RWPE1 (cell line): Measurements from ENCODE around the gene BPHL.

Experiments used
- CTCF ChIA-PET: fragments of 350-600 bp; sonication (Branson Sonifier 250); formaldehyde crosslinking; extraction: SDS; loops from one replicate; lab custom pipeline; 2021; lab: Yijun Ruan, JAX
- POLR2A ChIA-PET: fragments of 400-600 bp; formaldehyde crosslinking; extraction: SDS; loops from one replicate; lab custom pipeline; 2020; ENCODE audit warnings: antibody characterized with exemption; ENCODE audit not compliant: low non-redundant PET; lab: Yijun Ruan, JAX
- DNase-seq: peaks from one replicate; pipeline ENCODE4 v3.0.0; 2012; ENCODE audit warnings: low spot score
- H3K27ac ChIP-seq: fragments of 450-650 bp; 2 replicates; pipeline ENCODE4 v1.5.1; 2017
- TF ChIP-seq, protein P1 (sequence below): fragments of 450-650 bp; conservative IDR thresholded peaks from 2 replicates; pipeline ENCODE4 v1.5.1; 2017; ENCODE audit warnings: low read depth, mild to moderate bottlenecking

The BPHL gene

DNA sequence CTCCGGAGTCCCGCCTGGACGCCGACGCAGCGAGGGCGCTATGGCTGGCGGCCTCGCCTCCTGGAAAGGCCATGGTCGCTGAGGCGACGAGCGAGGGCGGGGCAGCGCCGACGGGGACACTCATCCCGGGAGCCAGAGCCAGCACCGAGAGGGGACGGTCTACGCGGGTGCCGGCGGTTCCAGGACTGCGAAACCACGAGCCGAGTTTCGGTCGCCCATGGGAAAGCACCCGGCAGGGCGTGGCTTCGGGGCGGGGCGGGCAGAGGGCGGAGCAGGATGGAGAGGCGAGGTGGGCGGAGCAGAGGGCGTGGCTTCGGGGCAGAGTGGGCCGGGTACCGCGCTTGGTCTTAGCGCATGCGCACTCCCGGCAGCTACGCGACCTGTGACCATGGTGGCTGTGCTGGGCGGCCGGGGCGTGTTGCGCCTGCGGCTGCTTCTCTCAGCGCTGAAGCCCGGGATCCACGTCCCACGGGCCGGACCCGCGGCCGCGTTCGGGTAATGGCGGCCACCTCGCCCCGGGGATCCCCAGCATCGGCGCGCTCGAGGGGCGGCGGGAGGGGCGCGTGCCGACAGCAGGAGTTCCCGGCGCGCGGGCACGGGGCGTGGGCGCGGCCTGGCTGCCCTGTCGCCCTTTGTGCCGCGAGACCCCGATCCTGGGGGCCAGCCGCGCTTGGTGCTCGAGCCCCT, at the start of gene BPHL:
Gene BPHL (plus strand): TSS at position 359 of the 687 bp plus-strand sequence. CDS start 30 bp downstream, at position 389.
- TF ChIP-seq, protein P1, sequence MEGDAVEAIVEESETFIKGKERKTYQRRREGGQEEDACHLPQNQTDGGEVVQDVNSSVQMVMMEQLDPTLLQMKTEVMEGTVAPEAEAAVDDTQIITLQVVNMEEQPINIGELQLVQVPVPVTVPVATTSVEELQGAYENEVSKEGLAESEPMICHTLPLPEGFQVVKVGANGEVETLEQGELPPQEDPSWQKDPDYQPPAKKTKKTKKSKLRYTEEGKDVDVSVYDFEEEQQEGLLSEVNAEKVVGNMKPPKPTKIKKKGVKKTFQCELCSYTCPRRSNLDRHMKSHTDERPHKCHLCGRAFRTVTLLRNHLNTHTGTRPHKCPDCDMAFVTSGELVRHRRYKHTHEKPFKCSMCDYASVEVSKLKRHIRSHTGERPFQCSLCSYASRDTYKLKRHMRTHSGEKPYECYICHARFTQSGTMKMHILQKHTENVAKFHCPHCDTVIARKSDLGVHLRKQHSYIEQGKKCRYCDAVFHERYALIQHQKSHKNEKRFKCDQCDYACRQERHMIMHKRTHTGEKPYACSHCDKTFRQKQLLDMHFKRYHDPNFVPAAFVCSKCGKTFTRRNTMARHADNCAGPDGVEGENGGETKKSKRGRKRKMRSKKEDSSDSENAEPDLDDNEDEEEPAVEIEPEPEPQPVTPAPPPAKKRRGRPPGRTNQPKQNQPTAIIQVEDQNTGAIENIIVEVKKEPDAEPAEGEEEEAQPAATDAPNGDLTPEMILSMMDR = no peak
- ChIA-PET CTCF (no interaction called here), POLR2A (interaction anchor here (1.0 kb wide), 1 partner anchor 91 kb away, joined by 3 read pairs; no protein-coding TSS in a partner anchor)
- DNase-seq = peak; percentile 99
- peak within 1 kb of the TSS; percentile 88 for H3K27ac ChIP-seq

DNA sequence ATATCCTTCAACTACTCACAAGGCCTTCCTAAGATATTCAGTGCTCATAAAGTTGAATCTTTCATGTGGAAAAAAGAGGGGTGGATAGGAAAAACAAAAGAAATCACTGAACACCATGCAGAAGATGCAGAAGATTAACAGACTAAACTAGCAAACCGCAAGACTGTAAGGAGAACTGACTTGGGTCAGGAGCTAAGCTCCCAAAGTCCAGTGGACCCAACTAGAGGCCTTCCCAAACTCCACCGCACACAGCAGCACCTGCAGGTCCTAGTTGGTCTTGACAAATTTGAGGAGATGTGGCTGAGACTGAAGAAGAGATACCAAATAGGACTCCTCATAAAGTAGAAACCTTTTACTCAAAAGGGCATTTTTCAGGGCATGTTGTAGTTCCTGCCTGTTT, 46.9 kb upstream of the BPHL start:
- TF ChIP-seq, protein P1 = no peak
- ChIA-PET POLR2A (no interaction called here), CTCF (interaction anchor here (0.8 kb wide), 1 partner anchor 13 kb away, joined by 3 read pairs; no protein-coding TSS in a partner anchor)
- H3K27ac ChIP-seq = no peak overlapping the region
- DNase-seq = no peak

DNA sequence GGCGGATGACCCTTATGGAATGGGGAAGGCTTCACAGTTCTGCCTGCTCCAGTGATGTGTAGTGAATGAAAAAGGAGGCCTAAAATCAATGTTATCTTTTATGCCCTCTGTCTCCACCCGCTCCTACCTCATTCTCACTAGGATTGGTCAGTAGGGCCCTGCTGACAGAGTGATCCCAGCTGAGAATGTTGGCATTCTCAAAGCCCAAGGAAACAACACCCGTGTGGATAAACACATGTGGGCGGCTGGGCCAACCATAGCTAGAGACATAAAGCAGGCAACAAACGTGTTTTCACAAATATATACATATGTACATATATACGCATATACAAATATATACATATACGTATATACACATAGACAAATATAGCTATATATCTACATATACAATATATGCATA, 45.7 kb upstream of the BPHL start:
- TF ChIP-seq, protein P1 = no peak
- ChIA-PET POLR2A (no interaction called here), CTCF (interaction anchor here (0.6 kb wide), 1 partner anchor 683 kb away, joined by 4 read pairs; no protein-coding TSS in a partner anchor)
- H3K27ac ChIP-seq = no peak overlapping the region
- no peak for DNase-seq

DNA sequence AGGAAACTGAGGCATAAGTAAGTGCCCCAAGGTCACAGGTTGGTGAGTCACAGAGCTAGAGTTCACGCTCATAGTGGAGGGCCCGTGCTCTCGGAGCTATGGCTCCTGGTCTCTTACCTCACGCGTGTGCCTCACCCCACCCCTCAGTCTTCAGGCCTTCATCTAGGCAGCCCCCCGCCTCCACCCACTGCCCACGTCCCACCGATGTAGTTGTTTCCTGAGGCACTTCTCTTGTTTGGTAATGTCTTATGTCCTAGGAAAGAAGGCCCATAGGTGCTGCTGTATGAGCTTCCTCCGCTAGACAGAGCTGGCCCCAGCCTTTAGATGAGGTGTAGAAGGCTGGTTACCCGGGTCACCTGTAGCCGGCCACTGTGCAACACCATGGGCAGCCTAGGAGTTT, 45.1 kb upstream of the BPHL start:
- ChIA-PET POLR2A (no interaction called here), CTCF (interaction anchor here (0.6 kb wide), 1 partner anchor 60 kb away, joined by 3 read pairs; no protein-coding TSS in a partner anchor)
- TF ChIP-seq, protein P1 = no peak
- no peak overlapping the region for H3K27ac ChIP-seq
- no peak for DNase-seq

- TF ChIP-seq, protein P1 = no peak
- no peak overlapping the region for H3K27ac ChIP-seq
- POLR2A ChIA-PET = no interaction called here
- CTCF ChIA-PET = no interaction called here
- no peak for DNase-seq
These were observed 42.8 kb upstream of the BPHL start for GRCh38 chr6:3075772-3076113.

DNA sequence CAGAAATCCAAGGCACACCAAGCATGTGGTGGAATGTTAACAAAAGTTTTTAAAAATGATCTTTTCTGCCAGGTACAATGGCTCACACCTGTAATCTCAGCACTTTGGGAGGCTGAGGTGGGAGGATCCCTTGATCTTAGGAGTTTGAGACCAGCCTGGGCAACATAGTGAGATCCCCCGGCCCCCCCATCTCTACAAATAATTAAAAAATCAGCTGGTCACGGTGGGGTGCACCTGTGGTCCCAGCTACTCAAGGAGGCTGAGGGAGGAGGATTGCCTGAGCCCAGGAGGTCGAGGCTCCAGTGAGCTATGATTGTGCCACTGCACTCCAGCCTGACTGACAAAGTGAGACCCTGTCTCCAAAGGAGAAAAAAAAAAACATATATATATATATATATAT, 42.2 kb upstream of the BPHL start:
- ChIA-PET POLR2A (no interaction called here), CTCF (no interaction called here)
- DNase-seq = no peak
- no peak overlapping the region for H3K27ac ChIP-seq
- TF ChIP-seq, protein P1 = no peak
